Endothelial cell of umbilical vein (primary cell): ENCODE data around the gene MCTP1. TPM values are rescaled to one million over a fixed set of nuclear protein-coding genes. Genes with fewer than 3 reads are reported as not detected.

Experiments used
- BruUV-seq: library from RNA; stranded (reverse); fragments of 400-500 nt; replicated peaks from 2 replicates; lab custom pipeline; 2021; lab: Mats Ljungman, UMichigan
- CTCF ChIA-PET: fragments of 300-600, 350-600 bp; sonication (Branson Sonifier 250); formaldehyde crosslinking; loops from one replicate; lab custom pipeline; 2021; ENCODE audit warnings: antibody characterized with exemption, inconsistent platforms; lab: Charles Lee
- POLR2A ChIA-PET: fragments of 300-600, 350-600 bp; sonication (Branson Sonifier 250); formaldehyde crosslinking; loops from one replicate; lab custom pipeline; 2021; ENCODE audit warnings: antibody characterized with exemption, inconsistent platforms; lab: Charles Lee
- DNase-seq: peaks from one replicate; pipeline ENCODE4 v3.0.0-alpha.2; 2011; ENCODE audit warnings: low read depth, low spot score
- FAIRE-seq: peaks from 2 replicates; lab custom pipeline; 2011; peaks lifted over from hg19 to GRCh38; lab: Jason Lieb, UNC
- H2AFZ ChIP-seq: 2 replicates; pipeline ENCODE4 v1.6.0; 2012; ENCODE audit warnings: low read depth, low read length, control low read depth, inconsistent platforms
- H3K27ac ChIP-seq: 2 replicates; pipeline ENCODE4 v1.5.1; 2011; ENCODE audit warnings: low read depth, mild to moderate bottlenecking, control low read depth, low read length, moderate library complexity; ENCODE audit not compliant: insufficient read depth
- H3K27me3 ChIP-seq, 2 experiments: 2 replicates each; pipeline versions ENCODE4 v1.6.0 to v1.6.1; 2011; ENCODE audit warnings: low read length in 2 of 2, mixed read lengths in 1 of 2; ENCODE audit not compliant: control insufficient read depth in 2 of 2, insufficient read depth in 2 of 2
- H3K36me3 ChIP-seq, 2 experiments: 2 replicates in 1 of 2; 3 replicates in 1 of 2; pipeline ENCODE4 v1.5.1; 2011; ENCODE audit warnings: low read length in 2 of 2, mild to moderate bottlenecking in 1 of 2, moderate library complexity in 1 of 2; ENCODE audit not compliant: control insufficient read depth in 2 of 2, insufficient read depth in 2 of 2; ENCODE audit errors: extremely low read depth in 1 of 2
- H3K4me1 ChIP-seq: 3 replicates; pipeline ENCODE4 v1.5.1; 2011; ENCODE audit warnings: mild to moderate bottlenecking, low read length; ENCODE audit not compliant: control insufficient read depth, insufficient read depth; ENCODE audit errors: extremely low read depth
- H3K4me2 ChIP-seq: 2 replicates; pipeline ENCODE4 v1.6.1; 2011; ENCODE audit warnings: low read length, control low read depth, mixed read lengths; ENCODE audit not compliant: insufficient read depth
- H3K4me3 ChIP-seq, 3 experiments: fragments of 200-600 bp in 1 of 3; sonication (generic), shearing (Covaris generic) in 1 of 3; replicated peaks in 1 of 3; 2 replicates each; pipeline ENCODE4 v1.5.1; 2011 to 2016; ENCODE audit warnings: control low read depth in 3 of 3, low read length in 3 of 3, mild to moderate bottlenecking in 2 of 3, inconsistent platforms in 1 of 3, low read depth in 1 of 3, moderate library complexity in 1 of 3; ENCODE audit not compliant: insufficient read depth in 1 of 3
- H3K79me2 ChIP-seq: 2 replicates; pipeline ENCODE4 v1.6.0; 2012; ENCODE audit warnings: low read length, inconsistent platforms; ENCODE audit not compliant: control insufficient read depth, insufficient read depth
- H3K9ac ChIP-seq: replicated peaks from 2 replicates; pipeline ENCODE3; 2011; ENCODE audit warnings: low read length, control low read depth; ENCODE audit not compliant: insufficient read depth; ENCODE audit errors: extremely low read depth
- H3K9me1 ChIP-seq: replicated peaks from 3 replicates; pipeline ENCODE4 v1.6.0; 2011; ENCODE audit warnings: mild to moderate bottlenecking, low read length; ENCODE audit not compliant: control insufficient read depth, insufficient read depth; ENCODE audit errors: extremely low read depth
- H3K9me3 ChIP-seq: replicated peaks from 2 replicates; pipeline ENCODE4 v1.5.1; 2012; ENCODE audit warnings: low read length, inconsistent platforms; ENCODE audit not compliant: control insufficient read depth, insufficient read depth
- H4K20me1 ChIP-seq: replicated peaks from 2 replicates; pipeline ENCODE3; 2011; ENCODE audit warnings: mild to moderate bottlenecking, low read length; ENCODE audit not compliant: control insufficient read depth, insufficient read depth; ENCODE audit errors: extremely low read depth
- CTCF ChIP-seq, 2 donors: IDR thresholded peaks; 1 replicate in 1 of 2; 2 replicates in 1 of 2; pipeline ENCODE4 v1.5.1; 2011; ENCODE audit warnings: low read length in 2 of 2, mild to moderate bottlenecking in 2 of 2, moderate library complexity in 2 of 2, control low read depth in 1 of 2, inconsistent platforms in 1 of 2, low read depth in 1 of 2; ENCODE audit not compliant: insufficient read depth in 1 of 2; ENCODE audit errors: extremely low read depth in 1 of 2
- EZH2 ChIP-seq: IDR thresholded peaks from 2 replicates; pipeline ENCODE4 v1.6.1; 2012; ENCODE audit warnings: borderline replicate concordance, low read depth, mild to moderate bottlenecking, moderate library complexity, low read length, inconsistent platforms; ENCODE audit not compliant: severe bottlenecking
- FOS ChIP-seq: IDR thresholded peaks from 2 replicates; pipeline ENCODE4 v1.6.1; 2011; ENCODE audit warnings: mild to moderate bottlenecking, low read length, moderate library complexity, borderline replicate concordance; ENCODE audit not compliant: insufficient read depth
- GATA2 ChIP-seq: IDR thresholded peaks from 2 replicates; pipeline ENCODE4 v1.7.0; 2011; ENCODE audit warnings: low read depth, mild to moderate bottlenecking, moderate library complexity, mixed read lengths, low read length; ENCODE audit not compliant: insufficient read length, insufficient read depth
- JUN ChIP-seq: IDR thresholded peaks from 2 replicates; pipeline ENCODE4 v1.6.1; 2011; ENCODE audit warnings: borderline replicate concordance, low read depth; ENCODE audit not compliant: insufficient read length, insufficient read depth
- MAX ChIP-seq: IDR thresholded peaks from 2 replicates; pipeline ENCODE4 v1.6.1; 2011; ENCODE audit not compliant: insufficient read depth, insufficient read length
- MYC ChIP-seq: IDR thresholded peaks from one replicate; pipeline ENCODE4 v1.6.1; 2011; ENCODE audit warnings: mild to moderate bottlenecking, low read depth, low read length
- POLR2A ChIP-seq: IDR thresholded peaks from 2 replicates; pipeline ENCODE4 v1.6.1; 2012; ENCODE audit warnings: low read depth, mild to moderate bottlenecking, control low read depth, low read length
- POLR2AphosphoS5 ChIP-seq: IDR thresholded peaks from 2 replicates; pipeline ENCODE4 v1.6.1; 2012; ENCODE audit warnings: low read depth, mild to moderate bottlenecking, control low read depth, low read length, moderate library complexity; ENCODE audit not compliant: insufficient read depth
- dilution Hi-C: fragments of 300-500 bp; cut with MboI; formaldehyde crosslinking; loops from one replicate; pipeline ENCODE4 v1.15.0; 2019; ENCODE audit warnings: low sequenced_read_pairs; ENCODE audit not compliant: extremely low pct_ligation_motif_present
- intact Hi-C: fragments of 100-400 bp; cut with micrococcal nuclease; formaldehyde crosslinking; loops from one replicate; pipeline ENCODE4 v1.10.0; 2022
- polyA plus RNA-seq, 4 experiments: library from polyadenylated mRNA; depleted of rRNA in 3 of 4; stranded (reverse) in 3 of 4; unstranded in 1 of 4; fragments of >200 nt; gene quantifications; 2 replicates each; pipeline versions ENCODE4 v1.2.1 to v1.2.3, GENCODE V29; 2011 to 2012; ENCODE audit warnings: missing spikeins in 1 of 4
- total RNA-seq: library from RNA; stranded (reverse); gene quantifications from 2 replicates; pipeline ENCODE4 v1.2.3, GENCODE V29; 2021

MCTP1 gene
- total and polyA plus RNA-seq, 2 donors (not counting 3 experiments of a cell fraction or from before 2014, with no cell fraction given): 79.3 to 203 TPM

- no peak for FAIRE-seq
- dilution Hi-C loops: no loop called here
Measured at GRCh38 chr5:95059636-95060035, 225.3 kb downstream of the MCTP1 start.

GRCh38 chr5:95057615-95058014 lies 227.3 kb downstream of the MCTP1 start:
- H3K27ac ChIP-seq: no peak overlapping the region
- H2AFZ ChIP-seq: no peak overlapping the region
- no TSS peak for BruUV-seq
- TF ChIP-seq MYC: no peak
- no peak for TF ChIP-seq CTCF (IDR thresholded peaks at IDR 0.05; ENCODE audit: extremely low read depth in 1 of 2, insufficient read depth in 1 of 2, low read depth in 1 of 2, low read length in 2 of 2)
- no peak for TF ChIP-seq FOS
- no peak for TF ChIP-seq POLR2AphosphoS5
- TF ChIP-seq GATA2: no peak
- TF ChIP-seq POLR2A: no peak
- TF ChIP-seq MAX: no peak
- TF ChIP-seq EZH2: no peak
- TF ChIP-seq JUN: no peak
- CTCF ChIA-PET: interaction anchor here (1.1 kb wide), 1 partner anchor 89 kb away, joined by 4 read pairs; no protein-coding TSS in a partner anchor
- no peaks in the 10 kb centered on the region for H3K9me1 ChIP-seq
- H3K27me3 ChIP-seq: no peaks in the 10 kb centered on the region
- DNase-seq: no peak
- dilution Hi-C loops (no loop called here), intact Hi-C loops (no loop called here)
- no peak overlapping the region for H3K4me2 ChIP-seq
- peaks cover 3% of the 10 kb centered on the region in 2 experiments for H3K36me3 ChIP-seq
- POLR2A ChIA-PET: no interaction called here
- no peak overlapping the region for H3K4me3 ChIP-seq
- FAIRE-seq: no peak
- H3K9me3 ChIP-seq: no peaks in the 10 kb centered on the region
- H4K20me1 ChIP-seq: peaks cover 7% of the 10 kb centered on the region
- H3K9ac ChIP-seq: no peak overlapping the region
- no peaks in the 10 kb centered on the region for H3K4me1 ChIP-seq
- H3K79me2 ChIP-seq: peaks cover 56% of the 10 kb centered on the region

More at GRCh38 chr5:95059636-95060035, 225.3 kb downstream of the MCTP1 start:
- Histone ChIP-seq H4K20me1 (peaks cover 7% of the 10 kb centered on the region), H3K27me3 (no peaks in the 10 kb centered on the region), H3K27ac (no peak overlapping the region), H3K9ac (no peak overlapping the region), H3K4me2 (no peak overlapping the region), H3K9me3 (no peaks in the 10 kb centered on the region), H3K79me2 (peaks cover 61% of the 10 kb centered on the region), H3K4me1 (no peaks in the 10 kb centered on the region), H2AFZ (no peak overlapping the region), H3K36me3 (peaks cover 0 to 3% of the 10 kb centered on the region in 2 experiments), H3K4me3 (no peak overlapping the region), H3K9me1 (no peaks in the 10 kb centered on the region)
- intact Hi-C loops: no loop called here
- no peak for DNase-seq
- BruUV-seq: no TSS peak
- POLR2A ChIA-PET: no interaction called here
- TF ChIP-seq POLR2AphosphoS5 (no peak), GATA2 (no peak), EZH2 (no peak), MYC (no peak), MAX (no peak), POLR2A (no peak)
- CTCF ChIA-PET: interaction anchor here (1.3 kb wide), 1 partner anchor 11 kb away, joined by 3 read pairs; no protein-coding TSS in a partner anchor
